Fibroblast of lung (primary cell): ENCODE data around the gene RNF123.

Experiments used
- CTCF ChIP-seq, 2 donors: IDR thresholded peaks in 1 of 2; conservative IDR thresholded peaks in 1 of 2; 1 replicate in 1 of 2; 2 replicates in 1 of 2; pipeline ENCODE4 v1.5.1; 2011 to 2012; ENCODE audit warnings: low read length in 2 of 2, control low read depth in 1 of 2, inconsistent platforms in 1 of 2, low read depth in 1 of 2, mild to moderate bottlenecking in 1 of 2
- EZH2 ChIP-seq: IDR thresholded peaks from 2 replicates; pipeline ENCODE4 v1.5.1; 2012; ENCODE audit warnings: low read length, control low read depth, mild to moderate bottlenecking; ENCODE audit errors: missing control alignments

GRCh38 chr3:49689046-49689907 lies at the start of gene RNF123, which contains the start of gene MST1:
- TF ChIP-seq CTCF (conservative IDR thresholded peaks at IDR 0.05 in 1 of 2, IDR thresholded peaks at IDR 0.05 in 1 of 2; ENCODE audit: low read depth in 1 of 2, low read length in 2 of 2) (peak; percentile 30 to 46), EZH2 (no peak)
